Kasumi-1 (cell line): ENCODE data around the gene VWDE.

Source experiments
- DNase-seq, 2 experiments: peaks; one replicate each; lab custom pipeline; 2025; lab: John Stamatoyannopoulos, UW

VWDE gene

DNA sequence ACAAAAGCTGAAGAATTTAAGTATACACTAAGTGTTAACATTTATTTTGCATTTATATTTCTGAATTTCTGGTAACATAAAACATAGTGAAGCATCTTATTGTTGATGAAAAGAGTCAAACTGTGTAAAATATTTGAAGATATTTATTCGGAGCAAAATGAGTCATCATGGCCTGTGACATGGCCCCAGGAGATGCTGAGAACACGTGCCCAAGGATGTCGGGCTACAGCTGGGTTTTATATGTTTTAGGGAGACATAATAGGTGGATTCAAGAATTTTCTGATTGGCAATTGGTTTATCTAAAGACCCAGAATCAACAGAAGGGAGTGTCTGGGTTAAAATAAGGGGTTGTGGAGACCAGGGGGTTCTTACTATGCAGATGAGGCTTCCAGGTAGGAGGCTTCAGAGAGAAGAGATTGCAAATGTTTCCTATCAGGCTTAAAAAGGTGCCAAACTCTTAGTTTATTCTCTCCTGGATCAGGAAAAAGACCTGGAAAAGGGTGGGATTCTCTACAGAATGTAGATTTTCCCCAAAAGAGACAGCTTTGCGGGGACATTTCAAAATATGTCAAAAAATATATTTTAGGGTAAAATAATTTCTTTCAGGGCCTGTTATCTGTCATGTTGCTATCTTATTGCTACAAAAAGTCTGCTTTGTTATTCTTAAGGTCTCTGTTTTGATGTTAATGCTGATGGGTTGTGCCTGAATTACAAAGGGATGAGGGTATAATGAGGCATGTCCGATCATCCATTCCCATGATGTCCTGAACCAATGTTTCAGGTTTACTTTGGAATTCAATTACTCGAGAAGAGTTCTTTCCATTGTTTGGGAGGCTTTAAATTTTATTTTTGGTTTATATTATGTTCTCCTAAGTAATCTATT, 74.5 kb downstream of the VWDE start:
- DNase-seq: no peak

DNA sequence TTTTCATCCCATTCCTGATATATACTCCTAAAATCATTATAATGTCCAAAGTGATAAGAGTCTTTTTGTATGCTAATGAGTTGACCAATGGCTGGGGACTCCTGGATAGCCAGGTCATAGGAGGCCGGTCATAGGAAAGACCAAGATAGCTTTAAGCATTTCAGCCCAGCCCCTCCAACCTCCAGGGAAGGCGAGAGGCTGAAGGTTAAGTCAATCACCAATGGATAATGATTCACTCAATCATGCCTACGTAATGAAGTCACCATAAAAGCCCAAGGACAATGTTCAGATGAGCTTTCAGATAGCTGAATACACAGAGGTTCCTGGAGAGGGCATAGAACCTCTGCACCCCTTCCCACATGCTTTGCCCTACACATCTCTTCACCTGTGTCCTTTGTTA, 75.7 kb downstream of the VWDE start:
- no peak for DNase-seq

DNA sequence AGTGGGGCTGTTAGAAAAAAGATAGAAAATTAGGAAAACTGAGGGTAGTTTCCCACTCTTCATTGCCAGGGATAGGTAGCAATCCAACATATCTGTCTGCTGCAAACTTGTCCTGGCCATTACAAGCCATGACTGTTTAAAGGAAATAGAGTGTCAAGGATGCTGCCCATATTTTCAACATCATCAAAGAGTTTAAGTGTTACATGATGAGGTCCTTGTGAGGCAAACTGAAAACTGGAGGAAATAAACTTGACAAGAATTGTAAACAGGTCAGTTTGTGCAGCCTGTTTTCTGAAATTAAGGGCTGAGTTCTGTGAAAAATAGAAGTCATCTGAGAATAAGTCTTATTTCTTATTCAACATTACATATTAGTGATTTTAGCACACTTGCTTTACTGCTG, 78.0 kb downstream of the VWDE start:
- DNase-seq: no peak

DNA sequence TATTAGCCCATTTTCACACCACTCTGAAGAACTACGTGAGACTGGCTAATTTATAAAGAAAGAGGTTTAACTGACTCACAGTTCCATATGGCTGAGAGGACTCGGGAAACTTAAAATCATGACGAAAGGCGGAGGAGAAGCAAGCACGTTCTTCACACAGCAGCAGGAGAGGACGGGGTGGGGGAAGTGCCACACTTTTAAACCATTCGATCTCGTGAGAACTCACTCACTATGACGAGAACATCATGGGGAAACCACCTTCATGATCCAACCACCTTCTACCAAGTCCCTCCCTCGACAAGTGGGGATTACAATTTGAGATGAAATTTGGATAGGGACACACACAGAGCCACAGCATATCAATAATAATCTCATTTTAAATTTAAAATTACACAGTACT, 80.2 kb downstream of the VWDE start:
- DNase-seq: no peak

DNA sequence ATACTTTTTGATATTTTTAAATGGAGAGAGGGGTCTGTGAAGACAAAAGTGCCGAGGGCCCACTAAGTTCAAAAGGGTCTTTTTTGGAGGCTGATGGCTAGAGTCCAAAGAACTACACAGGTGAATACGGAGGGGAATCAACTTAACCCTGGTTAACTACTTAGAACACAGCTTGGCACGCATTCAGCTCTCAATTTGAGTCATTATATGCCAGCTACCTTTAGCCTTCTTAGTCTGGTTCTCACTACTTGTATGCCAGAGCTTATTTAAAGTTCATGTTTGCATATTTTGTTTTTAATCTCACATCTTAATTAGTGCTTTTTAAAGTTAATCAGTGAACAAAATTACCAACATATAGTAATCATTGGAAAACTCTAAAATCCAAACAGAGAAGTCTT, 80.8 kb downstream of the VWDE start:
- DNase-seq: no peak

DNA sequence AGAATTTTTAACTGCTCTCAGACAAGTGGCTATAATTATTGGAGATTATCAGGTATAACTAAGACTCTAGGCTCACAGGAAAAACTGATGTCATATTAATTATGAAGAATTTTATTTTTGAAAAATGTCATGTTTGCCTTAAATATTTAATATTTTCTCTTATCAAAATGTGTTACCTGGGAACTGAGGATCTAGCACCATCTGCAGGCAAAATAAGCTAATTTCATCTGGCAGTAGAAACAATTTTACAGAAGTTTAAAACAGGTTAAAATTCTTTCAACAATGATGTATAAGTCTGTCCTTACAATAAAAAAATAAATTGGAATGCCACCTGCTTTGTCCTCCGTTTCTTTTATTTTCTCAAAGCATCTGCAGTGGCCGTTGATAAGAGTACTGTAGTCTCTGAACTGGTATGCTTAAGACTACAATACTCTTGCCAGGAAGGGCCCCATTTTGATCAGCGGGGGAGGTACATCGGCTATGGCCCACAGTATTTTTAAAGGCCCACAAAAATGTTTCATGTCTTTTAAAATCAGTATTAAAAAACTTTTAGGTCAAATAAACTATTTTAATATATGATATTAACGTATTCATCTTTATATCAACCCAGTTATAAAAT, 81.3 kb downstream of the VWDE start:
- DNase-seq: peak in 1 of 2 experiments; percentile 34

DNA sequence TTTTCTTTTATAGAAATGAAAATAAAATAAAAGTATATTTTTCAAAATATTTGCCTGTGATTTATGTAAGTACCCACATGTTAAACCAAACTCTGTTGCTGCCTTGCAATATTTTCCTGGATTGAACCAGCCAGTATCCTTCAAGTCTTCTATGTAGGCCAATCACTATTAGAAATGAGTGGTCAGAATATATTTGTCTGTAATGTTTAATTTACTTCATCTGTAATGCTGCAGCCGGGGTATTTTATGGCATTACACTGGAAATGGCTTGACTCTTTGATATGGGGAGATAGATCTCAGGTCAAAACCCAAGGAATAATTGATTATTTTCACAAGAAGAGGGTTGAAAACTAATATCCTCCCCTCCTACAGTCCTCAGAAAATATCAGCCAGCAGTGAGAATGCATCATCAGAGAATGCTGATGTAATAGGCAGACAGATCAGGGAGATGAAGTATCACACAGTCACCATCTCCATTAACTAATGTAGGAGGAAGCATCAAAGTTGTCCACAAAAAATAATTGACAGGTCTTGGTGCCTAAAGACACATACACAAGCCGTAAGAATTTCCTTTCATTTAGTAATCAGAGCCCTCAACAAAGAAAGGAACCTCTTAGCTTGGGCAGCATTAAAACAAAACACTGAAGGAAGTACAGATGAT, 82.5 kb downstream of the VWDE start:
- no peak for DNase-seq

DNA sequence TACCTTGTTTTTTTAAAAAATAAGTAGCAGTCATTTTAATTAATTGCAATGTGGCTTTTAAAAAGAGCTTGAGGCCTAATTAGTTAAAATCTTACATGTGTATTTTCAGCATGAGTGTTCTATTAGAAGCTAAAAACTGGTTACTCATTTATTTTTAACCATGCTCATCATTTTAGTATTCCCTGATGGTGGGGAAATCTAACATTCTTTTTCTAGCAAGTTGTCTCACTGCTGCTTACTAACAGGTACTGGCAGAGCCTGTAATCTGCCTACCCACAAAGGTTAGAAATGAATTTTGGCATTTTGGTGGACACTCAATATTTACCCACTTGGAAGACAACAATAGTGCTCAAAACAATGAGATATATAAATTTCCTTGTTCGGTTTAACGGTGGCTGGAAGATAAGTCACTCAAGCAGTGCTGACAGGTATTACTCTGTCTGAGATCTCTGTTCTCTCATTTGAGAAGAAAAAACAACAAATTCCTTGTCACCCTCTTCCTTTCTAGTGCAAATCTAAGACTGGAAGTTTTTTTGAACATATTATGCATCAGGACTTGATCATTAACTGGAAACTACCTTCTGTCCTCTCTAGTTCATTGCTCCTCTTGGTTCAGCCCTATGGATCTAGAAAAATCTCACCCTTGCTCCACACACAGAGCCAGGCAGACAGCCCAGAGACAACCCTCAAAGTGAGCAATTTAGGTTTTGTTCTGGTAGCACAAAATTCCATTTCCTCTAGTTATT, 83.3 kb downstream of the VWDE start:
- DNase-seq: no peak

DNA sequence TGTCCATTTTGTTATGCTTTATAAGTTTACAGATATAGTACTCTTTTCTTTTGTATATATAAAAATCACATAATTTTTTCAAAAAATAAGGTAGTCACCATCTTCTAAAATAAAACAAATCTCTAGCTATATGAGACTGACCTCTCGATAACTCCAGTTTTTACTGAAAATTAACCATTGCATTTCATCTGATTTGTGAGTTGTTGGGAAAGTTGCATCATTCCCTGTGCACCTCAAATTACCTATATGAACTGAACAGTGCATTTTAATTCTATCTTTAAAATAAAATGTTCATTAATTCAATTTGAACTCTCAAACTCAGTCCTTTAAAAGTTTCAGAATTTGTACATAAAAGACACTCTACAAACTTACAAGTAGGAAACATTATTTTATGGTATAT, 86.0 kb downstream of the VWDE start:
- DNase-seq: no peak

DNA sequence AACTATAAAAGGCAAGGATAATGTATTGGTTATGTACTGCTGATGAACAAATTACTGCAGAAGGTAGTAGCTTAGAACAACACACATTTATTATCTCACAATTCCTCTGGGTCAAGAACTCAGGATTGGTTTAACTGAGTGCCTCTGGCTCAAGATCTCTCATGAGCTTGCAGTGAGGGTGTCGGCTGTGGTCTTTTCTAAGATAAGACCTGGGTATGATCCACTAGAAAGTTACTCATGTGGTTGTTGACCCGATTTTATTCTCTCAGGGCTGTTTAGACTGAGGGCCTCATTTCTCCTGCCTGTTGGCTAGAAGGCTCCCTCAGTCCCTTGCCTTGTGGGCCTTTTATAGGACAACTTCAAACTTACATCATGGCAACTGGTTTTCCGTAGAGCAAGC, 86.7 kb downstream of the VWDE start:
- no peak for DNase-seq

DNA sequence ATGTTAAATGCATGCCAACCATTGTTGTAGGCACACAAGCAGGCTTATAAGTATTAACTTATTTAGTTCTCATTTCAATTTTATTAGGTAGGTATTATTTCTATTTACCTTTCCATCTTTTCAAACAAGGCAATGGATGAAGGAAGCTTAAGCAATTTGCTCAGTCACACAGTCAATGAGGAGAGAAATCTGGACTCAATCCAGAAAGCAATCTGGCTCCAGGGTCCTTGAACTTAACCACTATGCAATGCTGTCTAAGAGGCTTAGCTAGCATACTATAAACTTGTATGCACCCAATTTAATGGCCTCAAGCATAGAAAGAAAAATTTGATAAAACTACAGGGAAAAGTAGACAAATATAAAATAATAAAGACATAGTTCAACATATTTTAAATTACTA, 88.6 kb downstream of the VWDE start:
- no peak for DNase-seq

DNA sequence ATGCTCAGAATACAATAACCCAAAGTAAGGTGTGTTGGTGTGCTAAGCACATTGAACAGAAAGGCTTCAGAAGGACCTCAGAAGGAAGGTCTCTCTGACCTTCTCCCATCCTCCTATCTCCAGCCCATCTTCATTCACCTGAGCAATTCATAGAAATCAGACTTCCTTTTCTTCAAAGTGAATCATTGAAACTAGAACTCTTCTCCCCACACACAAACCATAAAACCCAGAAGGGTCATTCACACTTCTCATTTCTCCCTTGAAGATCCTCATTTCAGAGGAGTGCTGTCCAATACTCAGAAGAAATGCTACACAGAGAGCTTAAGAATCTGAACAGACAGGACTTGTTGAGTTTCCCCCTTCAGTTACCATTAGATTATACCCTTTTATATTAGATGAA, 89.5 kb downstream of the VWDE start:
- no peak for DNase-seq

DNA sequence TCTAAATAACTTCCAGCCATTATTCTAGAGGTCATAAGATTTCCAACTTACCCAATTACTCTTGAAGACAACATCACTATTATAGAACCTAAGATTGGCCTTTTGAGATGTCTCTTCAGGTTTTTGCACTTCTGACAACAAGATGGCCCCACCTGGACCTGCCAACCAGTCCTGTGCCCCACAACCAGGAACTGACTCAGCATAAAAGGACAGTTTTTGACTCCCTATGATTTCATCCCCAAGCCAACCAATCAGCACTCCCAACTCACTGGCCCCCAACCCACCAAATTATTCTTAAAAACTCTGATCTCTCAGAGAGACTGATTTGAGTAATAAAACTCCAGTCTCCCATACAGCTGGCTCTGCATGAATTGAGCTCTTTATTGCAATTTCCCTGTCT, 98.2 kb downstream of the VWDE start:
- no peak for DNase-seq

DNA sequence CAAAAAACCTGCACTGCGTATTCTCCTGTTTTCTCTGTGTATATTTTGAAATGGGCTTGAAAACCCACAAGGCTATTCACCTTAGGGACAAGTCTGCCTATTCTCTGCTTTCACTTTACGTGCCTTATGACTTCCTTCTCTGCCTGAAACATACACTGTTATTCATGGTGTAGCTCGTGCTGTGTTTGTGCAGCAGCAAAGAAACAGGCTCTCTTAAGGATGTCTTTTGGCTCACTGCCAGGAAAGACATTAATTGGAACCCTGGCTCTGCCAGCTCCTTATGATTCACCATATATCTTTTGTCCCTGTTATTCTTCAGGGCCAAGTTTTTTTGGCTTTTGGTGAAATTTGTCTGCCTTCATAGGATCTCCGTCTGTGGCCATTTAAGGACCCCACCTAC, 100.2 kb downstream of the VWDE start:
- DNase-seq: no peak

DNA sequence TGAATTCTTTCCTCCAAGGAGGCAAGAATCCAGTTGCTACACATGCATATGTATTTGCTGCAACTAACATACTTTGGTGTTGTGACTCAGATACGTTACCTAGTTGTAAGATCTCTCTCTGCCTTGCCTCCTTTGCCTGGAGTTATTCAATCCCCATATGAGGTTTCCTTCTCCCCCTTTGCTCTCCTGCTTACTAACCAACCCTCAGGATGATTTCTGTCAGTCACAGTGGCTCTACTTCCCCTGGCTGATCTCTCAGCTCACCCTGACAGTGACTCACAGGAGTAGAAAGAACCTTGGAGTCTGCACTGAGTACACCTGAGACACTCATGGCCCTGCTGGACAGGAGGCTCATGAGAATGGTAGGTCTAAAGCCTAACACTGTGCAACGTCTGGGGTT, 100.6 kb downstream of the VWDE start:
- no peak for DNase-seq

DNA sequence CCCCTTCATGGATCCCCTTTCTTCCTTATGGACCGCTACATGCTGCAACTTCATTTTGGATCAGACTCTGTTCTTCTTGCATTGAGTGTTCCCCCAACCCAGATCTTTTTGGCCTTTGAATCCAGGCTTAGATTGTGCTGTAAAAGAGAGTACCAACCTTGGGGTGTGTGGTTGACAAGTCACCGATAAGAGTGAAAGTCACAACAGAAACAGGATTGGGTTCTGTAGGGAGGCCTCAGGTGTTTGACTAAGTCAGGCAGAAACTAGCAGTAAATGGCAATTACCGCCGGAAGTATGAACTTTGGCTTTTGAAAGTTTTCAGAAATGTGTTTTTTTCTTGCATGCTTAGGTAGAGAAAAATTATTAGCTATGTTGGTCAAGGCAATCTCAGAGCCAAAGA, 103.2 kb downstream of the VWDE start:
- DNase-seq: no peak

DNA sequence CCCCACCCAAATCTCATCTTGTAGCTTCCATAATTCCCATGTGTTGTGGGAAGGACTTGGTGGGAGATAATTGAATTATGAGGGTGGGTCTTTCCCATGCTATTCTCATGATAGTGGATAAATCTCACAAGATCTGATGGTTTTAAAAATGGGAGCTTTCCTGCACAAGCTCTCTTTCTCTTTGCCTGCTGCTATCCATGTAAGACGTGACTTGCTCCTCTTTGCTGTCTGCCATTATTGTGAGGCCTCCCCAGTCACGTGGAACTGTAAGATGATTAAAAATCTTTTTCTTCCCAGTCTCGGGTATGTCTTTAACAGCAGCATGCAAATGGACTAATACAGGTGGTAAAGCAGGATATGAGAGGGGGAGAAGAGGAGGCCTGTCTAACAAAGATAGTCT, 104.3 kb downstream of the VWDE start:
- no peak for DNase-seq

DNA sequence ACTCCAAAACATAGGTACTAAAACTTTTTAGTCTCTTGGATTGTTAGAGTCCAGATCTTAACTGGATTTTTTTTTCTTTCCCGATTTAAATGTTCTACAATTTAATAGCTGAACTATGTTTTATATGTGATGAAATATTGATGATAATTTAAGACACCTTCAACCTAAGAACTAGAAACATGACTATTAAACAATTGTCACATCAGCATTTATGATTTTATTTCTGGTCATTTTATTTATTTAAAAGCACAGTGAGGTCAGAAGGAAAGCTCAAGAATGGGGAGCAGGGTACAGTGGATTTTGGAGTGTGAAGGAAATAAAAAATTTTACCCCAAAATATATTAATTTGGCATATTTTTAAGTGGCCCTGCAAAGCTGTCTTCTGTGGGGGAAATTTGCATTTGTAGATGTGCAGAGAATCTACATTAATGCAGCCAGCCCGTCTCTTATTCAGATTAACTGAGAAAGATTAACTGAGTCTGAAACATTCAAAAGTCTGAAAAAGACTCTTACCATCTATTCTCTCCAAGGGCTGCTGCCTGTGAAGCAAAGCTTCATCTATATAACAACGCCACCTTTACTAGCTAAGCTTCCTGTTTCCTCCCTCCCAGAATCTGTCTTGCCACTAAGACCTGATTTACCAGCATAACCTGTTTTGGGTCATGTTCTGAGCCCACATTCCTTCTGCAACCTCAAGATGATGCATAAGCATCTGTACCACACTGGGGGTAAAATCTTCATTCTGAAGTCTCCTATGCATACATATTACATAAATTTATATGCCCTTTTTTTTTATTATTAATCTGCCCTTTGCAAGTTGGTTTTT, 106.2 kb downstream of the VWDE start:
- no peak for DNase-seq

DNA sequence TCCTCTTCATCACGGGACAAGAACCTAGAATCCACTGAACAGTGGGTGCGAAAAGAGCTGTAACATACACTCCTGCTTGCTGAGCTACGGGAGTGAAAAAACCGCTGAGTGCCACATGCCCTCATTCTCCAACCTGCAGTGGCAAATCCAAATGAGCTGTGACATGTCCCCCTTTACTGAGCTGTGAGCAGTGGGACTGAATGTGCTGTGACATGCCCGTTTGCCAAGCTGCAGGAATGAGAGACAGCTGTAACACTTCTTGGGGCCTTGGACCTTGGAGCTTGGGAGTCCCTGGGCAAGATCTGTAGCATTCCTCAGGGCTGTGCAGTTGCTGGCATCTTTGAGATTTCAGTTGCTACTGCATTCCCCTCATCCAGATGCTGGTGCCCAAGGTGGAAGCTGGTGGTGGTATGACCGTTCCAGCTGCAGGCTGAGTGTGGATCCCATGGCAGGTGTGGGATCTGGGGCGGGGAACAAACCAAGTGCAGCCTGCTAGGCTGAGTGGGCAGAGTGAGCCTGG, 107.6 kb downstream of the VWDE start:
- no peak for DNase-seq

DNA sequence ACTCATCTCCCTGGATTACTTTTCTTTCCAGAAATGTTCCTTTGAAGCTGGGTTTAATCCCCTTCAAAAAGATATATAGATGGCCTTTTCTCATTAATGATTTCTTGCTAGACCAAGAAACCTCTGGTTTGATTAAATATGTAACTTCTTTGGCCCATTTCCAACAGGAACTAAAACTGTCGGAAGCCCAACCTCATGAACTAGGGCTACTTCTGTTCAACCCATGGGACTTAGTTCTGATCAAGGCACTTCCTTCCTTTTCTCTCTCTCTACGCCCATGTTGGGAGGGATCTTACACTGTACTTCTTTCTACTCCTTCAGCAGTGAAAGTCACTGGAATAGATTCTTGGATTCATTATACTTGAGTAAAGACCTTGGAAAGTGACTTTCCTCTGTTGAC, 109.0 kb downstream of the VWDE start:
- DNase-seq: peak; percentile 3 to 8

DNA sequence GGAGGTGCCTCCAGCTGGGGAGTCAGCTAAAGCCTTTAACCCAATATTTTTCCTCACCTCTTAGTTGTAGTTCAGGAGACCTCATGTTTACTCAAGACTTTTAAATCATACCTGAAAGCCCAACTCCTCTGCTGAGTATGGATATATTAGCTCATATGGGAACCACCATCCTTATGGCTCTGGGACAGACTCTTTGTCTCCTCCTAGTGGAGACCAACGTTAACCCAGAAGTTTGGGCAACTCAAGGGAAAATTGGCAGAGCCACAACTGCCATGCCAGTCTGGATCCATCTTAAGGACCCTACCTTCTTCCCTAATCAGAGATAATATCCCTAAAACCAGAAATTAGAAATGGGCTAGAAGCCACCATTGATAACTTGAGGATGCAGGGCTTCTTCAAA, 111.8 kb downstream of the VWDE start:
- DNase-seq: no peak
